Omental fat pad (tissue), 4 donors: ENCODE measurements around the gene PXDN. TPM values are rescaled to one million over a fixed set of nuclear protein-coding genes. Genes with fewer than 3 reads are reported as not detected.
"Not testable (repeated sequence)": the region's sequence is repeated elsewhere in the genome, so short reads cannot be mapped to it uniquely, and the experiment has no call there.

Source experiments
- ATAC-seq: fragments of 150-250 bp; one replicate; pipeline ENCODE4 v1.9.1; 2016; ENCODE audit warnings: mild to moderate bottlenecking, moderate library complexity; ENCODE audit not compliant: low FRiP score
- DNase-seq: peaks from one replicate; pipeline ENCODE4 v3.0.0-alpha.2; 2019; ENCODE audit warnings: low spot score
- CTCF ChIP-seq, 3 donors: fragments of 450-650 bp; IDR thresholded peaks; one replicate each; pipeline ENCODE4 v1.5.1; 2016 to 2017; ENCODE audit warnings: antibody characterized with exemption in 3 of 3, mild to moderate bottlenecking in 3 of 3, moderate library complexity in 2 of 3
- total RNA-seq, 4 donors: library from RNA; depleted of rRNA; stranded (reverse); fragments of >200 nt; gene quantifications; one replicate each; pipeline ENCODE4 v1.1.0, GENCODE V29; 2016

Gene PXDN
- total RNA-seq, 4 donors from 2014 or later: 81.2 to 228 (median 112) TPM

GRCh38 chr2:1730015-1730927 lies 14.0 kb downstream of the PXDN start:
- DNase-seq (peak; percentile 19), ATAC-seq (peak; percentile 52)
- no peak for TF ChIP-seq CTCF (IDR thresholded peaks at IDR 0.05)

GRCh38 chr2:1729242-1729641 lies 15.1 kb downstream of the PXDN start:
- no peak for ATAC-seq
- DNase-seq: peak; percentile 16
- TF ChIP-seq CTCF (IDR thresholded peaks at IDR 0.05): no peak

GRCh38 chr2:1728821-1729220 lies 15.5 kb downstream of the PXDN start:
- no peak for ATAC-seq
- TF ChIP-seq CTCF (IDR thresholded peaks at IDR 0.05): no peak
- DNase-seq: peak; percentile 20

- no peak for TF ChIP-seq CTCF (IDR thresholded peaks at IDR 0.05)
- no peak for ATAC-seq
- DNase-seq: peak; percentile 20
Observed at GRCh38 chr2:1727796-1728474, 16.4 kb downstream of the PXDN start.

GRCh38 chr2:1727101-1727771 lies 17.1 kb downstream of the PXDN start:
- TF ChIP-seq CTCF (IDR thresholded peaks at IDR 0.05): no peak
- ATAC-seq: no peak
- DNase-seq: peak; percentile 17

GRCh38 chr2:1726558-1726957 lies 17.8 kb downstream of the PXDN start:
- ATAC-seq (no peak), DNase-seq (no peak)
- no peak for TF ChIP-seq CTCF (IDR thresholded peaks at IDR 0.05)

GRCh38 chr2:1724351-1724750 lies 20.0 kb downstream of the PXDN start:
- ATAC-seq, DNase-seq: not testable (repeated sequence)
